Hepatocyte (in vitro differentiated cells): Measurements from ENCODE around the gene GIMAP8. TPM values are rescaled to one million over a fixed set of nuclear protein-coding genes. Genes with fewer than 3 reads are reported as not detected.

Experiments used
- DNase-seq: peaks from one replicate; pipeline ENCODE4 v3.0.0-alpha.2; 2016; ENCODE audit warnings: low spot score
- H2AFZ ChIP-seq: fragments of 200-600 bp; sonication (generic); 2 replicates; pipeline ENCODE4 v1.6.0; 2016; ENCODE audit warnings: antibody characterized with exemption, mild to moderate bottlenecking
- H3K27ac ChIP-seq: fragments of 200-600 bp; sonication (generic); 2 replicates; pipeline ENCODE4 v1.5.1; 2016; ENCODE audit warnings: mild to moderate bottlenecking
- H3K27me3 ChIP-seq: fragments of 200-600 bp; sonication (generic); 2 replicates; pipeline ENCODE4 v1.6.1; 2016
- H3K36me3 ChIP-seq: fragments of 200-600 bp; sonication (generic); replicated peaks from 2 replicates; pipeline ENCODE4 v1.5.1; 2016; ENCODE audit warnings: low read depth; ENCODE audit not compliant: insufficient read depth
- H3K4me1 ChIP-seq: fragments of 200-600 bp; sonication (generic); 2 replicates; pipeline ENCODE4 v1.5.1; 2016; ENCODE audit warnings: mild to moderate bottlenecking, moderate library complexity; ENCODE audit not compliant: insufficient read depth
- H3K4me2 ChIP-seq: fragments of 200-600 bp; sonication (generic); 2 replicates; pipeline ENCODE4 v1.6.0; 2016
- H3K4me3 ChIP-seq: fragments of 200-600 bp; sonication (generic); 2 replicates; pipeline ENCODE4 v1.5.1; 2016; ENCODE audit warnings: mild to moderate bottlenecking
- H3K79me2 ChIP-seq: fragments of 200-600 bp; sonication (generic); 2 replicates; pipeline ENCODE4 v1.6.0; 2017; ENCODE audit warnings: mild to moderate bottlenecking
- H3K9me2 ChIP-seq: fragments of 200-600 bp; sonication (generic); replicated peaks from 2 replicates; pipeline ENCODE4 v1.6.0; 2017; ENCODE audit warnings: mild to moderate bottlenecking; ENCODE audit not compliant: insufficient read depth
- H3K9me3 ChIP-seq: fragments of 200-600 bp; sonication (generic); 2 replicates; pipeline ENCODE4 v1.5.1; 2016; ENCODE audit warnings: low read depth, mild to moderate bottlenecking
- H4K20me1 ChIP-seq: fragments of 200-600 bp; sonication (generic); 2 replicates; pipeline ENCODE4 v1.6.0; 2016; ENCODE audit warnings: mild to moderate bottlenecking; ENCODE audit not compliant: insufficient read depth, poor library complexity, severe bottlenecking
- CTCF ChIP-seq: fragments of 200-600 bp; sonication (generic); IDR thresholded peaks from 2 replicates; pipeline ENCODE4 v1.5.1; 2016; ENCODE audit warnings: antibody characterized with exemption, mild to moderate bottlenecking; ENCODE audit not compliant: poor library complexity
- EZH2 ChIP-seq: fragments of 200-600 bp; sonication (generic); IDR thresholded peaks from 2 replicates; pipeline ENCODE4 v1.6.1; 2016; ENCODE audit warnings: antibody characterized with exemption, mild to moderate bottlenecking, borderline replicate concordance
- EZH2phosphoT487 ChIP-seq: fragments of 200-600 bp; sonication (generic); IDR thresholded peaks from one replicate; pipeline ENCODE4 v1.6.1; 2018; ENCODE audit warnings: antibody characterized with exemption, mild to moderate bottlenecking, low read depth, moderate library complexity; ENCODE audit not compliant: unreplicated experiment, severe bottlenecking
- WGBS: methylation state at CpG from one replicate; pipeline ENCODE4 v1.1.6; 2016; ENCODE audit warnings: low lambda C conversion rate; ENCODE audit errors: missing lambda C conversion rate; 5-methylcytosine and 5-hydroxymethylcytosine counted together
- polyA plus RNA-seq: library from polyadenylated mRNA; unstranded; fragments of >200 nt; fragmentation: Nextera tagmentation; extraction: Ambion mirVana; gene quantifications from 2 replicates; pipeline ENCODE4 v1.2.1, GENCODE V29; 2016
- total RNA-seq: library from RNA; depleted of rRNA; stranded (reverse); fragments of >200 nt; gene quantifications from 2 replicates; pipeline ENCODE4 v1.2.3, GENCODE V29; 2014

The GIMAP8 gene
- total and polyA plus RNA-seq, 2 experiments from 2014 or later, result 0.10 TPM; not detected in 1

- H3K27me3 ChIP-seq, result peaks cover 6% of the 10 kb centered on the region
- no peaks in the 10 kb centered on the region for H4K20me1 ChIP-seq
- H3K9me2 ChIP-seq, result no peaks in the 10 kb centered on the region
- no peak overlapping the region for H3K27ac ChIP-seq
- no peak for DNase-seq
- no peak overlapping the region for H3K4me3 ChIP-seq
- no peaks in the 10 kb centered on the region for H3K4me1 ChIP-seq
- H3K79me2 ChIP-seq, result no peaks in the 10 kb centered on the region
- H3K4me2 ChIP-seq, result no peak overlapping the region
- WGBS, result 100% methylated on average over 2 of the region's 2 CpGs
- no peaks in the 10 kb centered on the region for H3K9me3 ChIP-seq
- no peaks in the 10 kb centered on the region for H3K36me3 ChIP-seq
- no peak for TF ChIP-seq EZH2phosphoT487
- no peak overlapping the region for H2AFZ ChIP-seq
Measured at GRCh38 chr7:150446288-150446938, 4.0 kb upstream of the GIMAP8 start.

DNA sequence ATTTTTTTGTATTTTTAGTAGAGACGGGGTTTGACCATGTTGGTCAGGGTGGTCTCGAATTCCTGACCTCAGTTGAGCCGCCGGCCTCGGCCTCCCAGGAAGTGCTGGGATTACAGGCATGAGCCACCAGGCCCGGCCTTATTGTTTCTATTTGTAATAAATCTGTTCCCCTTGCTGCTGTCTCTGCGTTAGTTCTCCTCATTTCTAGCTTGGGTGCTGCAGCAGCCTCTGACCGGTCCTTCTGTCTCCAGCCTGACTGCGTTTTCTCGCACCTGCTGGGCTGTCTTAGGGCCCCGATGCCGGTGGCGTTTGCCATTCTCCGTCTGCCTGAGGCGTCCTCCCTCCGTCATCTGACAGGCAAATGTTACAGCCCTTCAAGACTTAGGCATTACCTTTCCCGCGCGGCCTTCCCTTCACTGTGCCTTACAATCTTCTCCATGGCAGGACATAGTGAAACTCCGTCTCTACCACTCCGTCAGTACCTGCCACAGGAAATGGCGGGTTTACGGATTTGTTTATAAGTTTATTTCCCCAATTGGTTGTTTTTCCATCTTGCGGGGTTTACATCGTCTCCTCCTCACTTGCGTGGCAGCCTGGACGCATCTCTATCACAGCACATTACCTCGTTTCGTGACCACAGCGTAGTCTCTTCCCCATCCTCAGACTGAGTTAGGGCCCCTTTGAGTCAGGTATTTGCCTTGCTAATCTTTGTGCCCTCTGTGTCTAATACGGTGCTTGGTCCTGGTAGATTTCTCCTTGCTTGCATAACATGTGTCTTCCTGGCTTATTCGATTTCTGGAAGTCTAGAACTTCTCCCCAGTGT is 2.3 kb upstream of the GIMAP8 start:
- 85% methylated on average over 32 of the region's 32 CpGs for WGBS
- TF ChIP-seq CTCF (no peak), EZH2 (no peak), EZH2phosphoT487 (no peak)
- H3K4me3 ChIP-seq, result no peak overlapping the region
- no peaks in the 10 kb centered on the region for H3K4me1 ChIP-seq
- no peaks in the 10 kb centered on the region for H3K36me3 ChIP-seq
- DNase-seq, result no peak
- no peak overlapping the region for H2AFZ ChIP-seq
- no peaks in the 10 kb centered on the region for H3K9me2 ChIP-seq
- no peaks in the 10 kb centered on the region for H3K9me3 ChIP-seq
- H3K79me2 ChIP-seq, result no peaks in the 10 kb centered on the region
- H4K20me1 ChIP-seq, result no peaks in the 10 kb centered on the region
- H3K4me2 ChIP-seq, result no peak overlapping the region
- H3K27ac ChIP-seq, result no peak overlapping the region
- H3K27me3 ChIP-seq, result peaks cover 11% of the 10 kb centered on the region

GRCh38 chr7:150448789-150449147 is 1.7 kb upstream of the GIMAP8 start:
- no peaks in the 10 kb centered on the region for H3K9me2 ChIP-seq
- no peak overlapping the region for H2AFZ ChIP-seq
- peak; percentile 84 for DNase-seq
- no peak overlapping the region for H3K27ac ChIP-seq
- 3% methylated on average over 6 of the region's 6 CpGs for WGBS
- H3K79me2 ChIP-seq, result no peaks in the 10 kb centered on the region
- H3K4me3 ChIP-seq, result no peak overlapping the region
- H3K9me3 ChIP-seq, result no peaks in the 10 kb centered on the region
- no peaks in the 10 kb centered on the region for H3K36me3 ChIP-seq
- H3K4me1 ChIP-seq, result no peaks in the 10 kb centered on the region
- no peaks in the 10 kb centered on the region for H4K20me1 ChIP-seq
- no peak overlapping the region for H3K4me2 ChIP-seq
- H3K27me3 ChIP-seq, result peaks cover 11% of the 10 kb centered on the region
- TF ChIP-seq CTCF (peak; percentile 83), EZH2 (no peak)

DNA sequence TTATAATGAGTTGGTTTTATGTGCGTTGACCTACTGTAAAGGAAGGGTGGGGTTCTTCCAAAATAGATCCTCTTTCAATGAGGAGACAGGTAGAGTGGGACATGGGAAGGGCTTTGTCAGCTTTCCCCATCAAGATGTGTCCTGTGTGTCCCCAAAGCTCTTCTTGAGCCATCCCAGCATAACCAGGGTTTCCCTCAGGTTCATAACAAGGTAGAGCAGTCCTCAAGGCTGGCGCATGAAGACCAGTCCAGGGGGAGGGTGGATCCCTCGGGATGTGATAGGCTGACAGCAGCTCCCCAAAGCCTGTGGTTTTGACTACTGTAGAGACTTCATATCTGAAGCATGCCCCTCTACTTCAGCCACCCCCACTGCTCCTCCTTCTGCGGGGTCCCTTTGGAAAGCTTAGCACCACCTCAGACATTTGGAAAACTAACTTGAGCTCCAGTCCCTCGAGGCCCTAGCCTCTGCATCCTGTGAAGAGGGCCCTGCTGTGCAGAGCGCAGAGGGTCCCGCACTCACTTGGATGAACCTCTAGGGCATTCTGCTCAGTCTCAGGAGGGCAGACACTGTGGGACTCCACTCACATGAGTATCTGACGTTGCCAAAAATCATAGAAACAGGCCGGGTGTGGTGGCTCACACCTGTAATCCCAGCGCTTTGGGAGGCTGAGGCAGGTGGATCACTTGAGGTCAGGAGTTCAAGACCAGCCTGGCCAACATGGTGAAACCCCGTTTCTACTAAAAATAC is 1.1 kb upstream of the GIMAP8 start:
- no peaks in the 10 kb centered on the region for H3K79me2 ChIP-seq
- DNase-seq, result no peak
- peaks cover 11% of the 10 kb centered on the region for H3K27me3 ChIP-seq
- no peak overlapping the region for H3K4me2 ChIP-seq
- H3K9me2 ChIP-seq, result no peaks in the 10 kb centered on the region
- no peaks in the 10 kb centered on the region for H3K36me3 ChIP-seq
- H3K27ac ChIP-seq, result no peak overlapping the region
- H2AFZ ChIP-seq, result no peak overlapping the region
- TF ChIP-seq EZH2 (no peak), CTCF (no peak), EZH2phosphoT487 (no peak)
- no peak overlapping the region for H3K4me3 ChIP-seq
- no peaks in the 10 kb centered on the region for H3K9me3 ChIP-seq
- WGBS, result 87% methylated on average over 11 of the region's 11 CpGs
- H4K20me1 ChIP-seq, result no peaks in the 10 kb centered on the region
- H3K4me1 ChIP-seq, result no peaks in the 10 kb centered on the region
